Testis (tissue), 2 donors: ENCODE measurements around the gene MRPL10.

Experiments used
- CTCF ChIP-seq, 3 experiments: fragments of 450-650 bp in 2 of 3; fragments of 200-600 bp in 1 of 3; sonication (generic) in 1 of 3; IDR thresholded peaks; one replicate each; pipeline ENCODE4 v1.5.1; 2016 to 2019; ENCODE audit warnings: antibody characterized with exemption in 3 of 3, mild to moderate bottlenecking in 2 of 3, moderate library complexity in 1 of 3
- POLR2A ChIP-seq: fragments of 450-650 bp; IDR thresholded peaks from one replicate; pipeline ENCODE4 v1.6.1; 2017; ENCODE audit warnings: antibody characterized with exemption, mild to moderate bottlenecking, moderate library complexity

DNA sequence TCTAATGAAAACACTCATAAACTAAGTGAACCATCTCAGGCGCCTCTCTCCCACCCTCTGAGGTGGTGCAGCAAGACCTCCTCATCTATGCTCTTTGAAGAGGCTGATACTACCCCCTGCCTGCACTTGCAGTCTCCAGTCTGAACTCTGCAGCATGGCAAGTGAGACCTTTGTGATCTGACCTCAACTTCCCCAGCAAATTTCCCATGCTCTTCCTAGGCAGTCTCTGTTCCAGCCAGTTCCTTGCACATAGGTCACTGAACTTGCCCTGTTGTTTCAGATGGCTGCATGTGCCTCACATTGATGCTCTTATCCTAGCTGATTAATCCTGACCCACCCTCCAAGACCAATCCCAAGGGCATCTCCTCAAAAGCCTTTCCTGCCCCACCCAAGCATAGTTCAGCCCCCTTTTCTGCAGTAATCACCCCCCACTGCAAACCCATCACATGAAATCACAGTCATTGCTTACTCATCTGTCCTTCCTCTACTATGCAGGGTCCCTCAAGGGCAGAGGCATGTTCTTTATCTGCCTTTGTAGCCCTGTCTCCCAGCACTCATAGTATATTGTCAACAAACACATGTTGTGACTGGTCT, 56.3 kb downstream of the MRPL10 start:
- no peak for TF ChIP-seq CTCF (IDR thresholded peaks at IDR 0.05)
- TF ChIP-seq POLR2A, result no peak
